HUES48 (cell line): ENCODE results near the gene ZNF345.

ENCODE experiments used
- H3K27ac ChIP-seq: one replicate; pipeline ENCODE4 v1.7.0; 2013; ENCODE audit warnings: low read depth, low read length, inconsistent platforms
- H3K27me3 ChIP-seq: 2 replicates; pipeline ENCODE4 v1.6.1; 2013; ENCODE audit warnings: mild to moderate bottlenecking, low read length; ENCODE audit not compliant: control insufficient read depth, insufficient read depth
- H3K36me3 ChIP-seq: 2 replicates; pipeline ENCODE4 v1.6.1; 2013; ENCODE audit warnings: low read length; ENCODE audit not compliant: control insufficient read depth, insufficient read depth
- H3K4me1 ChIP-seq: 2 replicates; pipeline ENCODE4 v1.6.1; 2013; ENCODE audit warnings: mild to moderate bottlenecking, low read length; ENCODE audit not compliant: control insufficient read depth, insufficient read depth
- H3K4me3 ChIP-seq: 2 replicates; pipeline ENCODE4 v1.5.1; 2013; ENCODE audit warnings: mild to moderate bottlenecking, low read depth, low read length
- H3K9ac ChIP-seq: 2 replicates; pipeline ENCODE4 v1.6.1; 2013; ENCODE audit warnings: mild to moderate bottlenecking, low read depth, low read length, moderate library complexity
- H3K9me3 ChIP-seq: 2 replicates; pipeline ENCODE4 v1.6.1; 2013; ENCODE audit warnings: low read length; ENCODE audit not compliant: control insufficient read depth, insufficient read depth

Gene ZNF345

DNA sequence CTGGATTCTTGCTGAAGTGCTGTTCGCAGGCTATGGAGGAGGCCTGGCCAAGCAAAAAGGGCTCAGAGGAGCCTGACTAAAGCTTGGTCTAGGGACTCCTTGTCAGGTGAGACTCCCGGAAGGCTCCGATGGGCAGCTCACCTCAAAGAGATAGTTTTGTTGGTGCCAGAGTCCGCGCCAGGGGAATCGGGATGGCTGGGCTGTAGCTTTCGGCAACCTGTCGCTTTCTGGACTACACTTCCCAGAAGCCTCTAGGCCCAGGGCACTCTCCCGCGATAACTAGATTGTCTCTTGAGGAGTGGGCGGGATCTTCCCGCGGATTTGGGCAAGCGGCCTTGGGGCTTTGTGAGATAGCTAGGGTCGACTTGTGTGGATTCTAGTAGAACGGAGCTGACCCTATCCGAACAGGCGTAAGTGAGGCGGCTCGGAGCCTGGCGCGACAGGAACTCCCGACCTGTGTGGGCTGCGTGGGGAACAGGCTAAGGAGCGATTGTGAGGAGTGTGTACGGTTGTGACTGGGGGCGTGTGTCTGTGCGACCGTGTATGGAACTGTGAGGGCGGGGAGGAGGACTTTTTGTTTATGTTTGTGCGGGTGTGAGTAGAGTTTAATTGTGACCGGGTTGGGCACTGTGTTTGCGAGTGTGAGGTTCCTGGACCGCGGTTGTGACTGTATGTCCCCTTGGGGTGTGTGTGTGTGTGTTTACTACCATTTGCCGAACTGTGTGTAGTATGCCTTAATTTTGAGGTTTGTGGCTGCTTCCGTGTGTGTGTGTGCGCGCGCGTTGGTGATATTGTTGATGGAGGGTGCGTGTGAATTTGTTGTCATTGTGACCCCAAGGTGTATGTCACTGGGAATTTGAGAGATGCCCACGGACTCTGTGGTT, at the start of gene ZNF345:
ZNF345 (plus strand) TSS at position 318 of the 884 bp plus-strand sequence. CDS start 25,955 bp downstream, outside the sequence.
- Histone ChIP-seq H3K27me3 (no peaks in the 10 kb centered on the region), H3K4me1 (no peaks in the 10 kb centered on the region), H3K9me3 (no peaks in the 10 kb centered on the region; the same call in 1 of the 2 replicates), H3K36me3 (peaks cover 19% of the 10 kb centered on the region), H3K9ac (peak within 1 kb of the TSS; percentile 90), H3K4me3 (peak within 1 kb of the TSS; percentile 96), H3K27ac (peak within 1 kb of the TSS; percentile 73)

DNA sequence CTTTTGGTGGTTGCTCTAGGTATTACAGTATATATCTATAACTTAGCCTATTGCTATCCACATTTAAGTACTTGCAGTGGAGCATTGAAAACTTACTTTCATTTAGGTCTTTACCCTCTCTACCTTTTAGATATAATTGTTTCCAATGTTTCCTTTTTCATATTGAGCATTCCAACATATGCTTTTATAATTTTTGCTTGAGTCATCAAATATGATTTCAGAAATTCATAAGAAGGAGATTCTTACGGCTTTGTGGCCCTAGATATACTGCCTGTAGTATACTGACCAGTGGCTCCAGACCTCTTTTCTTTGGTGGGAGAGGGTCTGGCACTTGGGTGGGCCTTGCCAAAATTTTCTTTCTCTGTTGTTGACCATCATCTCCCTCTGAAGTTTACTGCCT, 45.3 kb upstream of the ZNF345 start:
- H3K27me3 ChIP-seq: no peaks in the 10 kb centered on the region
- H3K4me3 ChIP-seq: no peak overlapping the region
- H3K36me3 ChIP-seq: peaks cover 21% of the 10 kb centered on the region
- no peak overlapping the region for H3K9ac ChIP-seq
- H3K27ac ChIP-seq: no peak overlapping the region
- no peaks in the 10 kb centered on the region for H3K4me1 ChIP-seq
- peaks cover 41% of the 10 kb centered on the region for H3K9me3 ChIP-seq

DNA sequence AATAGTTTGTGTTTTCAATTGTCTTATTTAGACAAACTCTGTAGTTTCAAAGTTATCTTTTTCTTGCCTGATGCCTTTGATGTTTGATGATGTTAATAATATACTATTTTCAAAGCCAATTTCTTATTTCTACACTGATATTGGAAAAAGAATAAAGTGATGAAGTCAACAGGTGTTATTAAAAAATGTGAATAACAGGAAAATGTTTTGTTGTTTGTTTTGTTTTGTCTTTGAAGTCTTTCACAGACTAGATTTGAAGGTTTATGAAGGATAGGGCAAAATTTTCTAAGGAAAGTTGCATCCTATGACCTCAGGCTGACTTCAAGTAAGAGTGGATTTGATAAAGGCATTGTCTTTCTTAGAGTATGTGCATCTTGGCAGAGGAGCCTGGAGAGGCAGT, 43.6 kb upstream of the ZNF345 start:
- Histone ChIP-seq H3K4me3 (no peak overlapping the region), H3K27ac (no peak overlapping the region), H3K9me3 (peaks cover 55% of the 10 kb centered on the region), H3K27me3 (no peaks in the 10 kb centered on the region), H3K36me3 (peaks cover 17% of the 10 kb centered on the region), H3K4me1 (no peaks in the 10 kb centered on the region), H3K9ac (no peak overlapping the region)

DNA sequence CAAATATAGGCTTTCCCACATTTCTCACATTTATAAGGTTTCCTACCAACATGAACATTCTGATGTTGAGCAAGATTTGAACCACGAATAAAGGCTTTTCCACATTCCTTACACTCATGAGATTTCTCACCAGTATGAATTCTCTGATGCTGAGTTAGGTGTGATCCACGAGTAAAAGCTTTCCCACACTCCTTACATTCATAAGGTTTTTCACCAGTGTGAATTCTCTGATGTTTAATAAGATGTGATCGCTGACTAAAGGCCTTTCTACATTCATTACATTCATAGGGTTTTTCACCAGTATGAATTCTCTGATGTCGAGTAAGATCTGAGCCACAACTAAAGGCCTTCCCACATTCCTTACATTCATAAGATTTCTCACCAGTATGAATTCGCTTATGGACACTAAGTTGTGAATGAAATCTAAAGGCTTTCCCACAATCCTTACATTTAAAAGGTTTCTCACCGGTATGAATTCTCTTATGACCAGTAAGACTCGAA, 31.5 kb upstream of the ZNF345 start:
- peak overlapping the region; percentile 4; the same call in 1 of the 2 replicates for H3K4me3 ChIP-seq
- H3K9me3 ChIP-seq: peaks cover 94% of the 10 kb centered on the region
- peaks cover 64% of the 10 kb centered on the region for H3K36me3 ChIP-seq
- no peak overlapping the region for H3K9ac ChIP-seq
- H3K27ac ChIP-seq: no peak overlapping the region
- H3K27me3 ChIP-seq: no peaks in the 10 kb centered on the region
- no peaks in the 10 kb centered on the region for H3K4me1 ChIP-seq

DNA sequence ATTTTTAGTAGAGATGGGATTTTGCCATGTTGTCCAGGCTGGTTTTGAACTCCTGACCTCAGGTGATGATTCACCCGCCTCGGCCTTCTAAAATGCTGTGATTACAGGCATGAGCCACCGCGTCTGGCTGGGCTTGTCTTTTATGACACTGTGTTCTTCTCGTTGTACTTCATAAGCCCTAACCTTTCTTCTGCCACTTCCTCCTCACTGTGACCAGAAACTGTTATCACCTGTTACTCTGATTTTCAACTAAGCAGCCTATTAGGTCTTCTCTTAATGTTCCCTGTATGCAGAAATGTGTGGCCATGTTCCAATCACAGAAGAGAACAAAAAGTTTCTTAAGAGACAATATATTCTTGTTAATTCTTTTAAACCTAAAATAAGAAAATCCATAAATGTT, 28.9 kb upstream of the ZNF345 start:
- H3K4me3 ChIP-seq: no peak overlapping the region
- H3K36me3 ChIP-seq: peaks cover 70% of the 10 kb centered on the region
- H3K9me3 ChIP-seq: peaks cover 87% of the 10 kb centered on the region

DNA sequence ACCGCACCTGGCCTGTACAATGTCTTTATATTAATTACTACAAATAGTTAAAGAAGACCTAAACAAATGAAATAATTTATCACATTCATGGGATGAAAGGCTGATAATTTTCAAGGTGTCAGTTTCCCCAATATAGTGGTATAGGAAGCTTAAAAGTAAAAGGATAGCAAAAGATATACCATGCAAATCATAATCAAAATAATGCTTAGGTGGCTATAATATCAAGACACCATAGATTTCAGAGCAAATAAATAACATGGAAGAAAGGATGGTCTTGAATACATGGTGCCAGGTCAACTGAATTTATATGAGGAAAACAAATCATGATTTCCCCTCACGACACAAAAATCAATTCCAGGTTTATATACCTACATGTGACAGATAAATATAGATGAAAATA, 17.2 kb upstream of the ZNF345 start:
- Histone ChIP-seq H3K9ac (no peak overlapping the region), H3K4me3 (no peak overlapping the region), H3K4me1 (no peaks in the 10 kb centered on the region), H3K27me3 (no peaks in the 10 kb centered on the region), H3K9me3 (peaks cover 52% of the 10 kb centered on the region), H3K36me3 (peaks cover 24% of the 10 kb centered on the region; the same call in 1 of the 2 replicates), H3K27ac (no peak overlapping the region)

More for the DNA sequence above, 28.9 kb upstream of the ZNF345 start:
- Histone ChIP-seq H3K27ac (no peak overlapping the region), H3K9ac (no peak overlapping the region), H3K4me1 (no peaks in the 10 kb centered on the region), H3K27me3 (no peaks in the 10 kb centered on the region)

DNA sequence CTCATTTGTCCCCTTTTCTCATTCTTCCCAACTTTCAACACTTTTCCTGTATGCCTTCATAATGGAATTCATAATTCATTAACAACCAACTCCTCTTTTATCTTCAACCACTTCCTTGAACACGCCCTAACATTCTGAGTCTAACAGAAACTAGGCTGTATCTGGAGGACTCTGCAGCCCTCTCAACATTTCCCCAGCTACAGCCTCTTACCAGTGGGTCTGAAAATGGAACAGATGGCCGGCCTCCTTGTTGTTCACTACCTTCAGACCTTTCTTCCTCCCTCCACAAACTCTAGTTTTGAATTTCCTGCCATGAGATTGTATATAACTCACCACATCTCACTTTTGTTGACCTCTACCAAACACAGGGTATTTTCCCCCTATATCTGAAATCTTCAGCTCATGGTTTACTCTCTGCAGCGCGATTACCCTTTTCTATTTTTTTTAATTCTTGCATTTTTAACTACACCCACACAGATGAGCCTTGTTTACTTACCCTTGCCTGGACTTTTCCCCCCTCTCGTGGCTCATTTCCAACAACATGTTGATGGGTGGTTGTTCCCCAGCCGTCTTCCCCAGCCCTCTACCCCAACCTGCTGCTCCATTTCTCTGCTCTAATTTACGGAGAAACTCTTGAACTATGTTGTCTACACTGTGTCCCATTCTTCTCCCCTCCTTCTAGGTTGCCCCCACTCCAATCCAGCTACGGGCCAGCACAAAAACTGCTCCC, 13.3 kb upstream of the ZNF345 start:
- H3K4me3 ChIP-seq: peak overlapping the region; percentile 98
- H3K27me3 ChIP-seq: no peaks in the 10 kb centered on the region
- peak overlapping the region; percentile 95 for H3K9ac ChIP-seq
- H3K36me3 ChIP-seq: peaks cover 7% of the 10 kb centered on the region; the same call in 1 of the 2 replicates
- peaks cover 16% of the 10 kb centered on the region for H3K9me3 ChIP-seq
- H3K27ac ChIP-seq: no peak overlapping the region
- H3K4me1 ChIP-seq: no peaks in the 10 kb centered on the region

DNA sequence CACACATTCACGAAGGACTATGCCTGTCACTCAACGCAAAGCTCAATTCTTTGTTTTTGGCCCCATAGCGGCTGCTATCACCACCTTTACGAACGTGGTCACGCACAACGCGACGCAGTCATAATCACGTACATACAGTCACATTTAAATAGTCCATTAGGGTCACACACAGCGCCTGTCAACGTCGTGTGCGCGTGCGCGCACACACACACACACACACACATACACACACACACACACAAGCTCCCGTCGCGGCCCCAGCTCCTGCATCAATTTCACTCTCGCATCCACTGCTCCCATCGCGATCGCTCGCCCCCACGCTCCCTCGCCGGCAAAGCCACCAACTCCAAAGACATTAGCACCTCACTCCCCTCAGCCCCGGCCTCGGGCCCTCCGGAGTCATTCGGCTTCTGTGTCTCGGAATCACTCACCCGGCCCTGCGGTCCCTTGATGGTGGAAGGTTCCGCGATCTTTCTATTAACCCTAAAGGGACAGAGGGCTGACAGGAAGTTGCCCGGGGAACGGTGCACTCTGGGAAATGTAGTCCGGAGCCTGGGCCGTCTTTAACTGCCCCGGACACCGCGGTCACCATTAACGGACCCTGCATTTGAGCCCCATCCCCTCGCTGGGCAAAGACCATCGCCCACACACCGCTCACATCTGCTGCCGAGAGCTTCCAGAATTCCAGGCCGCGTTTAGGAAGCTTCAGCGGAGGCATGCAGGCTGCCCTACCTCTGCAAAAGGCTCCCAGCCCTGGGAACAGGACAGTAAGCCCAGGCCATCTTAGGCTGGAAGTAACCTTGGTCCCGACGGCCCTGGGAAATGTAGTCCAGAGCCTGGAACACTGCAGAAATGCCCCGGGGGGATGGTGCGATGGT, 12.5 kb upstream of the ZNF345 start, which contains the start of gene ZNF790:
ZNF790 (minus strand) TSS at position 482 of the 878 bp plus-strand sequence. CDS start 12,768 bp downstream, outside the sequence.
- Histone ChIP-seq H3K9ac (peak within 1 kb of the TSS; percentile 95), H3K4me3 (peak within 1 kb of the TSS; percentile 98), H3K27me3 (no peaks in the 10 kb centered on the region), H3K9me3 (peaks cover 12% of the 10 kb centered on the region; the same call in 1 of the 2 replicates), H3K36me3 (peaks cover 10% of the 10 kb centered on the region; the same call in 1 of the 2 replicates), H3K4me1 (no peaks in the 10 kb centered on the region), H3K27ac (peak within 1 kb of the TSS; percentile 85)

DNA sequence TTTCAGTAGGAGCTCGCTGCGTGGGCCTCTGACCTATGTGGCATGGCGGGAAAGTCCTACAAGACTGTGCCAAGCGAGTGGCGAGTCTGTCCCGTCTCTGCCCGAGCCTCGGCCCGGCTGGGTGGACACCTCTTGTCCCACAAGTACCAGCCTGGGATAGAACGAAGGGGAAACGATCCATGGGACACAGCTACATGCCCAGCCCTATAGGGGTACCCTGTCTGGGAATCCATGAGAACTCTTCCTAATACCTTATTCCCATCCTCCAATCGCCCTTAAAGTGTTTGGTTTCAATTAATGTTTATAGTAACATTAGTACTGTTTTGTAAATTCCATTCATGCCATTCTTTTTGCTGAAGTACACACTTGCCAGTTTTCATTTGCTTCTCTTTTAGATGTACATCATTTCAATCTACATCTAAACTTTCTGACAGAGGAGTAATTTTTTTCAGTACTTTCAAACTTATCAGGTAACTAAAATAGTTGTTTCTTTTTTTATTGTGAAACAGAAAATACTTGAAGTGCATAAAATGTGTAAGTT, 11.8 kb upstream of the ZNF345 start:
- Histone ChIP-seq H3K9ac (peak overlapping the region; percentile 95; the same call in 1 of the 2 replicates), H3K27me3 (no peaks in the 10 kb centered on the region), H3K9me3 (peaks cover 7% of the 10 kb centered on the region; the same call in 1 of the 2 replicates), H3K36me3 (peaks cover 8% of the 10 kb centered on the region; the same call in 1 of the 2 replicates), H3K4me1 (no peaks in the 10 kb centered on the region), H3K27ac (peak overlapping the region; percentile 85), H3K4me3 (peak overlapping the region; percentile 98)

DNA sequence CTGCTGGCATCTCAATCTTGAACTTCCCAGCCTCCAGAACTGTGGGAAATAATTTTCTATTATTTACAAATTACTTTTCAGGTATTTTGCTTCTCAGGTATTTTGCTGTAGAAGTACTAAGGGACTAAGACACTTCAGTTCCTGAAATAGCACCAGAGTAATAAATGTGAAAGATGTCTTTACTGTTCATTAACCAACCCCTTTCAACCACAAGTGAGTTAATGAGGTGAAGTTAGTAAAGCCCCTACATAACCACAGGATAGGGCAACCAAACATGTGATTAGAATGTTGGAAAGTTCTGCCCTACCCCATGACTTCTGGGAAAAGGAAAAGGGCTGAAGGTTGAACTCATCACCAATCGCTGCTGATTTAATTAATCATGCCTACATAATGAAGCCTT, 2.7 kb upstream of the ZNF345 start:
- H3K4me1 ChIP-seq: no peaks in the 10 kb centered on the region
- H3K9ac ChIP-seq: no peak overlapping the region
- H3K9me3 ChIP-seq: no peaks in the 10 kb centered on the region
- H3K27ac ChIP-seq: no peak overlapping the region
- H3K4me3 ChIP-seq: no peak overlapping the region
- H3K27me3 ChIP-seq: no peaks in the 10 kb centered on the region
- H3K36me3 ChIP-seq: peaks cover 11% of the 10 kb centered on the region; the same call in 1 of the 2 replicates
